HG02588 (cell line): Measurements from ENCODE around the gene NR4A2.
"Not testable (repeated sequence)": the region's sequence is repeated elsewhere in the genome, so short reads cannot be mapped to it uniquely, and the experiment has no call there.

ENCODE experiments used
- ATAC-seq: cut with Tn5 transposase; IDR thresholded peaks from one replicate; pipeline ENCODE4 v1.9.1; 2021; ENCODE audit warnings: mild to moderate bottlenecking, moderate library complexity; ENCODE audit not compliant: unreplicated experiment

The NR4A2 gene

GRCh38 chr2:156322686-156323231 is 9.8 kb downstream of the NR4A2 start:
- peak; percentile 6 for ATAC-seq

GRCh38 chr2:156322051-156322685 is 10.4 kb downstream of the NR4A2 start:
- peak; percentile 68 for ATAC-seq

GRCh38 chr2:156321243-156321904 is 11.1 kb downstream of the NR4A2 start:
- no peak for ATAC-seq

- ATAC-seq = no peak
These were observed 11.9 kb downstream of the NR4A2 start for GRCh38 chr2:156320486-156321098.

GRCh38 chr2:156319811-156320485 is 12.6 kb downstream of the NR4A2 start:
- no peak for ATAC-seq

- no peak for ATAC-seq
These were observed 14.9 kb downstream of the NR4A2 start for GRCh38 chr2:156317631-156318030.

- no peak for ATAC-seq
These were observed 20.5 kb downstream of the NR4A2 start for GRCh38 chr2:156311976-156312375.

GRCh38 chr2:156310773-156311172 is 21.7 kb downstream of the NR4A2 start:
- no peak for ATAC-seq

- ATAC-seq = no peak
These were observed 22.6 kb downstream of the NR4A2 start for GRCh38 chr2:156309917-156310316.

GRCh38 chr2:156309167-156309566 is 23.4 kb downstream of the NR4A2 start:
- peak; percentile 79 for ATAC-seq

- ATAC-seq = no peak
These were observed 25.7 kb downstream of the NR4A2 start for GRCh38 chr2:156306821-156307220.

GRCh38 chr2:156305121-156305520 is 27.4 kb downstream of the NR4A2 start:
- ATAC-seq = no peak

GRCh38 chr2:156300337-156300736 is 32.2 kb downstream of the NR4A2 start:
- no peak for ATAC-seq

GRCh38 chr2:156294945-156295580 is 37.5 kb downstream of the NR4A2 start:
- no peak for ATAC-seq

- ATAC-seq = not testable (repeated sequence)
These were observed 39.1 kb downstream of the NR4A2 start for GRCh38 chr2:156293382-156293781.

GRCh38 chr2:156279446-156280150 is 52.9 kb downstream of the NR4A2 start:
- no peak for ATAC-seq
